Measurements from ENCODE around the gene DCLK2.

Gene DCLK2

DNA sequence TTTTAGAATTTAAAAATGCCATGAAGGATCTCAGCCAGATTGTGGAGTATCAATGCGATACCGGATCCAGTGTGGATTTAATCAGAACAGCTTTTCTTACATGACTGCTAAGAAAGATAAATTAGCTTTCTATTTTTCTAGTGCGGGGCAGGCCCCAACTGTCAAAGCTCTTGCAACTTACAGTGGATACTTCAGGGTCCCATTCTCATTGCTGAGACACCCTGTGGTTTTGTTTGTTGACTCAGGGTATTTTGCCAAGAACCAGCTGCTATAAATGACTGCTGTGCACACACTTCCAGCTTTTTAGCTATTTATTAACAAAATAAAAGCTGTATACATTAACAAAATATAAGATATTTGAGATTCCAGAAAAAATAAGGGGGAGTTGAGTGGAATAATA is 166.4 kb downstream of the DCLK2 start:
- DNase-seq: no peak

DNA sequence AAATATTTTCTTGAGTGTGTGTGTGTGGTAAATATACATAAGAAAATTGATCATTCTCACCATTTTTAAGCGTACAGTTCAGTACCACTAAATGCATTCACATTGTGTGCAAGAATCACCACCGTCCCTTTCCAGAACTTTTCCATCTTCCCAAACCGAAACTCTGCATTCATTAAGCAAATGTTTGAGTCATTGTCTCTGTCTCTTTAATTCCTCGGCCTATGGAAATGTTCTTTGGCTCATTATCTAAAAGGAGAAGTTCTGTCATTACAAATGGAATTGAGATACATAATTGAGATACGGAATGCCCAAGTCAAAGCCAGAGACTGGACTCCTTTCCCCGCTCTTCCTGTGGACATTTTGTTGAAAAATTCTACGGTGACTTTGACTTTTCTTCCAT is 168.9 kb downstream of the DCLK2 start:
- no peak for DNase-seq

DNA sequence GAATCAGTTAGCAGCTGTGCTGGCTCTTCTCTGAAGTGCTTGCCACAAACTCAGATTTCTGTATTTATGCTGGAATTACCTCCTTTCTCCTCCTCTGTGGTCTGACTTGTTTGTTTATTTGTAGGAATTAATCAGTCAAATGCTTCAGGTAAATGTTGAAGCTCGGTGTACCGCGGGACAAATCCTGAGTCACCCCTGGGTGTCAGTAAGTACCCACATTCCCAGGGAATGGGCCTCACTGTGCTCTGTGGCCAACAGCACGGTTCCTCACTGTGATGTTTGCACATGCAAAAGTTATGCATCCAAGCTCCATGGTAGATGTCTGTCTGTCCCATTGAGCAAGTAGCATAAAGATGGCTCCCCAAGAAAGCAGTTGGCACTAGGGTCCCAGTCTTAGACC is 169.9 kb downstream of the DCLK2 start:
- DNase-seq: no peak

DNA sequence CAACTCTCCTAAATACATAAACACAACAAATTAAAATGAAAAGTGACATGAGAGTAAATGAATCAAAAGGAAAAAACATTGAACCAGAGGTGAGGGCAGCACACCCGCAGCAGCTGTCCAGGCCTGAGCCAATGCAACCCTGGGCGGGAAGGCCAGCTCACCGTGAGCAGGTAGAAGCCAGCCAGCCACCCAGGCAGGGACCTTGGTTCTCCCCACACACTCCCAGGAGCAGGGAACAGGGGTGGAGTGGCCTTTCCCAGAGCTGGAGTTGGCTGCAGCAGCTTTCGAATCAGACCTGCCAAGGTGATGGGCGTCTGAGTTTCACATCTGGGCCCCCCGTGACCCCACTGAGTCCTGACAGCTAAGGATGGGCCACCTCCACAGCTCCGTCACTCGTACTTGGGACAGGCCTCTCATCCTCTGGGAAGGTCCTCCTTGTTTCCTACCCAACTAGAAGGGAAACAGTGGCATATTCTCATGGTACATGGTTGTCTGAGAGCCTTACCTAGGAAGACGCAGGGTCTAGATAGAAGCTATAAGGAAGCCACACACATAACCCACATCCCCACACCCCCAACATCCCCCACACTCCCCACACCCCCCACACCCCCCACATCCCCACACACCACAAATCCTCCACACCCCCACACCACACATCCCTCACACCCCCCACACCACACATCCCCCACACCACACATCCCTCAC is 172.2 kb downstream of the DCLK2 start:
- no peak for DNase-seq

DNA sequence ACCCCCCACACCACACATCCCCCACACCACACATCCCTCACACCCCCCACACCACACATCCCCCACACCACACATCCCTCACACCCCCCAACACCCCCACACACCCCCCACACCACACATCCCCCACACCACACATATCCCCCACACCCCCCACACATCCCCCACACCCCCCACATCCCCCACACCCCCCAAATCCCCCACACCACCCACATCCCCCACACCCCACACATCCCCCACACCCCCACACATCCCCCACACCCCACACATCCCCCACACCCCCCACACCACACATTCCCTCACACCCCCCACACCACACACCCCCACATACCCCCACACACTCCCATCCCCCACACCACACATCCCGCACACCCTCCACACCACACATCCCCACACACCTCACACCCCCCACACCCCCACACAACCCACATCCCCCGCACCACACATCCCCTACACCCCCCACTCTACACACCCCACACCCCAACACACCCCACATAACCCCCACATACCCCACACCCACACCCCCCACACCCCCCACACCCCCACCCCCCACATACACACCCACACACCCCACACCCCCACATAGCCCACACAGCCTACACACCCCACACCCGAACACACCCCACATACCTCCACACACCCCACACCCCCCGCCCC is 172.9 kb downstream of the DCLK2 start:
- no peak for DNase-seq

DNA sequence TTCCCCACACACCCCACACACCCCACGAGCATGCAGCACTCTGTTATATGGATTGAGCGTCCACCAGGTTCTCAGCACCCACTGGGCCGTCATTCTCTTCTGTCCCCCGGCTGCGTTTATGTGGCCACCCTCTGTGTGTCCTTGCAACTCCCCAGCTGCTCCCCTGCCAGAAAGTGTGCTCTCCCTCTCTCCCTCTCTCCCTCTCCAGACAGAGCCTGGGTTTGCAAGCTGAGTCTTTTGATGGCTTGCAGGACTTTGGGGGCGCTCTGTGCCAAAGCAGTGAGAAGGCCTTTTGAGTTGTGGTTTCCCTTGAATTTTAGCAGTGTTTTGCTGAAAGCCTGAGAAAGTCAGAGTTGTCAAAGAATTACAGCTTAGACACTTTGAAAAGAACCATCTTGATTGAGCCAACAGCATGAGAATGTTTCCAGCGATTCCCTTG is 173.5 kb downstream of the DCLK2 start:
- DNase-seq: no peak

DNA sequence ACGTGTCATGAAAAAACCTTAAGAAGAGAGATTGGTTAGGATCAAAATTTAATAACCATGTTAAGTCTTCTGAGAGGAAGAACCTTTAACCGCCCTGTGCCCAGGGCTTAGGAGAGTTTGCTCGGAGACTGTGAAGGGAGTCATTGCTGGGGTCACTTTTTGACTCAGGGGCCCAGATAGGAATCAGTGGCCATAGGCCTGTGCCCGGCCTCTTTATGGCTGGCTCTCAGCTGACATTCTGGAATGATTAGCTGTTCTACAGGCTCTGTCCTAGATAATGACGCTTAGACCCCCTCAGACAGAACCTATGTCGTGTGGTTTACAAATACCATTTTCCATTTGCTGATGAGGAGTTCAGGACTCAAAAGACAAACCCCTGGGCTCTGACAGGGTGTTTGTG is 174.1 kb downstream of the DCLK2 start:
- no peak for DNase-seq

DNA sequence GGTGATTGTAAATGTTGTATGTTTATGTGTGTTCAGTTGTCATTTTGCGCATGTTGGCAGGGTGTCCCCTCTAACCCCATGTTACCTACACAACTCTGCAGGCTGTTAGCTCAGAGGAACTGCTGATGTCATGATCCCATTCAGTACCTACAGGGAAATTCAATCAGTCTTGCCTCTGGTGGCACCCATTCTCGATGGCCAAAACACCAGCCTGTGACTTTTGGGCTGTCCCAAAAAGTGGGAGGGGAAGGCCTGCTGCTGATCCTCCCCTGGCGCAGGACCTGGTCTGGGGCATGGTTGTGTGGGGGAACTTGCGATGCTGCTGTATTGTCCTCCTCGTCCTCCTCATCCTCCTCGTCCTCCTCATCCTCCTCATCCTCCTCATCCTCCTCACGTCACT is 174.5 kb downstream of the DCLK2 start:
- no peak for DNase-seq

DNA sequence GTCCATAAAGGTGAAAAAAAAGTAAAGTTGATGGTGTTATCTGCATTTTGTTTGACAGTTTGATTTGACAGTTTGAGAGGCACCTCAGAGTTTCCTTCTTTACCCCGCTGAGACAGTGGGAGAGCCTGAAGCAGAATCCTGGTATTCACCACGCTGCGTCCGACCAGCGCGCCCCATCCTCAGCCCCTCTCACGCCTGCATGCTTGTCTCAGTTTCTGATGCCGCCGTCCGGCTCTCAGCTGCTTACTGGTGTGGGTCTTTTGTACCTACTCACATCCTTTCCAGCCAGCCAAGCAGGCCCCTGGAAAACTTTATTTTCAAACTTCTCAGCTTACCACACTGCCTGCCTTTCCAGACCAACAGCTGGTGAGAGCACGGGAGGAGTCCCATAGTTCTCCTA is 175.2 kb downstream of the DCLK2 start:
- no peak for DNase-seq

DNA sequence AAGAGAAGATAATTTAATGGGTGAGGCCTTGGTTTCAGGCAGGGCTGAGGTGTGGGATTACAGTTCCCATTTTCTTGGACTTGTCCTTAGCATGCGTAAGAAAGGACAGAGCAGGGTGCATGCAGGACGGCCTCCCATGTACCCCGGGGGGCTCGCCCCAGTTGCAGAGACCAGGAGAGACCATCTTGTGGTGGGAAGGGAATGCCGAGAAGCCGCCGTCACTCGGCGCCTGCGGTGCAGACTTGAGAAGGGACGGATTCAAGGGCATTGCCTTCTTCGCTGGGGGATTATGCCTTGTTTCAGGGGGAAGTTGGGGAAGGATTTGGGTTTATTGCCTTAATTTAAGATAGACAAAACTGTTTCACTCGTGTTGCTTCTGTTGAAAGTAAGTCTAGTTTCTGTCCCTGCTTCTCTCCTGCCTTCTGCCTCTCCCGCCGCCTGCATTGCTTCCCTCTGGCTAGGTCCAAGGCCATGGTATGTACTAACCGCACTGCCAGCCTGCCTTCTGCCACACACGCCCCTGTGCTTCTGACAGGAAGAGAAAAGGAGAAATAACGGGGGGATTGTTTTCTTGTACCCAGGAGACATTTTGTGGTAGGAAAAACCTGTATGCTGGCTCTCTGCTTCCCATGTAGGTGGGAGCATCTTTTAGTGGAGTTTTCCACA is 175.9 kb downstream of the DCLK2 start:
- no peak for DNase-seq

DNA sequence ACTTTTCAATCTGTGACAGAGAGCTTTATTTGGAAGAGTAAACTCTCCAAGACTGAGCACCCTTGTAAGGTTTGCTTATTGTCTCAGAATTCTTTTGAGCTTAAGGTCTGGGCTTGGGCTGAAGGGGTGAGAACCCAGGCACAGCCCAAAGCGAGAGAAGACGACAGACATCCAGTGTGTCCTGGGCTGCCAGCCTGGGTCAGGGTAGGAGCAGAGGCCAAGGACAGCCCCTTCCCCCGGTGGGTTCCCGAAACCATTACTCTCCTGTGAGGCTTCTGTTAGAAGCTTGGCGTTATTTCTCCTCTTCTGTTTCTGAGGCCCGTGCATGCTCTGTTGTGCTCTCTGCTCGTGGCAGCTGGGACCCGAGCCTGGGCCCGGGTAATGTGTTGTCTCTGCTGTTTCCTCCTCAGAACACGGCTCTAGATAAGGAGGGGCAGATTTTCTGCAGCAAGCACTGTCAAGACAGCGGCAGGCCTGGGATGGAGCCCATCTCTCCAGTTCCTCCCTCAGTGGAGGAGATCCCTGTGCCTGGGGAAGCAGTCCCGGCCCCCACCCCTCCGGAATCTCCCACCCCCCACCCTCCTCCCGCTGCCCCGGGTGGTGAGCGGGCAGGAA is 177.5 kb downstream of the DCLK2 start:
- no peak for DNase-seq

DNA sequence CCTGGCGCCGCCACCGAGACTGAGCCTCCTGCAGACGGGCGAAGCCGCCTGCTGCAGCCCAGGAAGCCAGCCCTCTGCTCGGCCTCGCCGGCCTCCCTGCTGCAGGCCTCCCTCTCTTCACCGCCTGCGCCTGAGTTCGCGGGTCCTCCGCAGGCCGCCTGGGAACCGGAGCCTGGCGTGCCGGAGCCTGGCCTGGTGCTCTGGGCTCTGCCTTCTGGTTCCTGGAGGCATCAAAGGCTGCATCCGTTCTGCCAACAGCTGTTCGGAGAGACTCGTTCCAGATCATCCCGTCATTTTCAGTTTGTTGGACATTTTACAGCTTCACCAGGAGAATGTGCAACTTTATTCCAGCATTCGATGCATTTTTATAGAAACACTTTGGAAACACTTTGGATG is 178.0 kb downstream of the DCLK2 start:
- no peak for DNase-seq

DNA sequence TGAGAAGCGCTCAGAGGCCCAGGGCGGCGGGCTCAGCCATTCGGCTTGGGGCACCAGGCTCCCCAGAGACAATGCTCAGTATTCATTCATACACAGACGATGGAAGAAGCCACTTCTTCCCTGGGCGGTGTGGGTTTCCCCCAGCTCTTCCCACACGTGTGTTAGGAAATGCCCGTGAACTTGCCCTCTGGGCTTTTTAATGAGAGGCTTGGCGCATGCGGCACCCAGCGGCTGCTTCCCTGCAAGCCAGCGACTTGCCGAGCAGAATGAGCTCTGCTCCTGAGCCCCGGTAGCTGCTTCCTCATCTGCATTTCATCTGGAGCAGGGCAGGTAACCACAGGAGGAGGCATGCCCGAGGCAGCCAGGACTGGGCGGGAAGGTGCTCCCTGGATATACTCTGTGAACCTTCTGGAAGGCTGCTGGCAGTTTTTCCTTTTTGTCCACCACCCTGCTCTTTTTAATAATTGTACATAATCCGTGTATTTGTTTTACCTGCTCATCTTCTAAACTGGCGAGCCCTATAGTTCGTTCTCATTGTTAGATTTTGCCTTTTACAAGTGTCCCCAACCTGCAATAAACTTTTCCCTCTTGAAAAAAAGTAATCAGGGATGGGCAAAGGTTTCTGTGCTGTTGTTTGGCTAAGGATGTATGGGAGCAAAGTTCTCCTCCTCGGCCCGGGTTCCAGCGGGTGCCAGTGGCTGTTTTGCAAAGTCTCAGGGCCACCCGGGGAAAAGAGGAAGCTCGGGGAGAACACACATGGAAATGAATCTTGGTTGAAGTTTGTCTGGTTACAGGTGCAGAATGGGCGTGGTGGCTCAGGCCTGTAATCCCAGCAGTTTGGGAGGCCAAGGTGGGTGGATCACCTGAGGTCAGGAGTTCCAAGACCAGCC is 178.8 kb downstream of the DCLK2 start:
- DNase-seq: no peak

DNA sequence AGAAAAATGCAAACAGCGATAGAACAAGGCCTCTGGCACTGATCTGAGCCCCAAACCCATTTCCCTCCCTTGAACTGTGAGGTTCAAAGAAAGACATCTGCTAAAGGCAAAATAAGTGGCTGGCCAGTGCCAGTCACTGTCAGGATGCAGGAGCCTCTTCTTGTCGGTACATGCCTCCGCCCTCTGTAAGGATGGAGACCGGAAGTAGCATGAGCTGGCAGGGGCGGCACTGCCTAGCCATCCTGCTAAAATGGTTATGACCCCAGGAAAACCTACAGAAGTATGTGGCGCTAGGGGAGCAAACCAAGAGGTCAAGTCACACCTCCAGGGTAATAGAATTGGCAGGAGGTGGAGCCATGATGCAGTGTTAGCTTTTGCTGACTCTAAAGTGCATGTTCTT is 180.3 kb downstream of the DCLK2 start:
- no peak for DNase-seq

DNA sequence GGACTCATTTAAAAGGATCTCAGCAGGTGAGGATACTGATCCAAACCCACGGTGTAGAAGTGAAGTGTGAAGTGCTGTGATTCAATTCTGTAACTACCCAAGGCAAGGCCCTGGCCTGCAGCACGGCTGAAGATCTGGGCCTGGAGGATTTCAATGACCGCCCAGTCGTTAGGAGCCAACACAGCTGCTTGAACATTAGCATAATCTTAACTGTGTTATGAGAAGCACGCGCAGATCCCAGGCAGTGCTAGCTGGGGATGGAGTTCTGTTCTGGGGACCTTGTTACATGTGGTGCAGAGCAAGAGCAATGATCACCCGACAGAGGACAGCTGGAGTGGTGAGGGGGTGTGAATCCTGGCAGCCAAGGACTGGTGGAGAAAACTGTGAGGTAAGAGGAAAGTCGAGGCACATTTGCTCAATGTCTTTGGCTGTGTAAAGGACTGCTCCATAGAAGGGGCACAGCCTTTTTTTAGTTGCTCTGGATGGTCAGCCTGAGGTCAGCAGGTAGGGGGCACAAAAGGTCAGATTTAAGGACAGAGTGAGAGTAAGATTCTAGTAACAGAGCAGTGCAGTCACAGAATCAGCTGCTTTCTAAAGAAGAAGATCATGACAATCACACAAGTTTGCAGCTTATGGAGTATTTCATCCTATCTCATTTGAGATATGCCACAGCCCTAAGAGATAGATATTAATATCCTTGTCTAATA is 181.8 kb downstream of the DCLK2 start:
- DNase-seq: no peak

DNA sequence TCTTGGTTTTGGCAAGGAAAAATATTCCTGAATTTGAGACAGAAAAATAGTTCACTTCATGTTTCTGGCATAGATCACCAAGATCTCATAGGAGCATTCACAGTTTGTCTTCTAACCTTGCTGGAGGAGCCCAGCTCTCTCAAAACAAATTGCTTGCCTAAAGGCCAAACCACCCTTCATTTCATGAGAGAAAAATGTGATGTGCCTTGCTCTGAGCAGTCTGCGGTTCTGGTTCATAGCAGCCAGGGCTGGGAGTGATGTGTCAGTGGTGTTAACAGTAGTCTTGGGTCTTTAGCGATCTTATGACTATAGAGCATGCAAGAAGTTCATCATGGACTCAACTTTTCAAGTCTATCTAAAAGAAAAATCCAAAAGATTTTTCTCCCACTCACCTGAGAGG is 183.3 kb downstream of the DCLK2 start:
- no peak for DNase-seq

DNA sequence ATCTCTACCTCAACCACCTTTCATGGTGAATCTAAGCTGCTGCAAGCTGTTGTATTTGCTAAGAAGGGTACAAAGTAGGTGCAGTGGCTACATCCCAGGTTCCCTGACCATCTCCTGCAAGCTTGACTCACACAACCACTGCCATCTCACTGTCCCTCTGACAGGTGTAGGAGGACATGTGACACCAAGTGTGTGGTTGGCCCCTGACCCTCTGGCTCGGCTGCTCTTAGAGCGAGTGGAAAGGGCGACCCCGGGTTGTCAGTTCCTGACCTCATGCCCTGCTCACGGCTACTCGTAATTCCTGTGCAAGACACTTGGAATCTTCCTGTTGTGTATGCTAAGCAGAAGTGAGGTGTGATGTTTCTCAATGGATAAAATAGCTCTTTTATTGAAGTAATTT is 184.4 kb downstream of the DCLK2 start:
- DNase-seq: no peak

DNA sequence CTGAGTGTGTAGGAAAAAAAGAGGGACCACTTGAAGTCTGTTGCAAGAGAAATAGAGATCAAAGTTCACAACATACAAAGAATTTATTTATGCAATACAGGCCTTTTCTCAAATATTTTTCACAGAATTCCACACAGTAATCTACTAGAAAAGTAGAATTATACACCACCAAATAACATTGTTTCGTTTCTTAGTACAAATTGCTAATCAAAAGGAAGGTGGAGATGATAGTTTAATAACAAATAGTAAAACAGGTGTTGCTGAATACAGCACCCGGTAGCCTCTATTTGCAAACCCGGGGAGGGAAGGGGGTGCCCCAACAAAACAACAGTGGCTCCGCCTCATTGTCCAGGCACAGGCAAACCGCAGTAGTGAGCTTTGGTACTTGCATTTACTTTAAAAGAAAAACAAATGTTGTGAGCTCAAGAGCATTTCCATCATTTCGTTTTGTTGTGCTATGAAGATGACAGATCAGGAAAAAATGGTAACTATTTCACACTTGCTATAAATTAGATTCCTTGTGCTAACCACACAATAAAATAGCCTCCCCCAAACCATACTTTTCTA is 186.4 kb downstream of the DCLK2 start:
- DNase-seq: no peak

DNA sequence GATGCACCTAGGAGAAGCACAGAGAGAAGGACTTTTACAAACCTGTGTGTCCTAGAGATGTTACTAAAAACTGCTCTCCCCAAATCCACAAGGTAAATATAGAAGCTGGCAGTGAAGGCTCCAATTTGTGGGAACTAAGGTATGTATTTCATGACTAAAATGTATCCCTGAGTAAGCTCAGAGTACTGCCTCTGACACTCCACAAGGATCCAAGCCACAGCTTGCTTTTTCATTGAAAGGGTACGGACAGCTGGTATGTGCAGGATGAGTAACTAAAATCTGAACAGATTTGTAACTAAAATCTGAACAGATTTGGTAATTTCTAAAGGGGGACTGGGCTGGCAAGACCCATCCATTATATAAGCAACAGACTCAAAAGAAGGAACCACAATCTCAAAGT is 187.6 kb downstream of the DCLK2 start:
- no peak for DNase-seq

DNA sequence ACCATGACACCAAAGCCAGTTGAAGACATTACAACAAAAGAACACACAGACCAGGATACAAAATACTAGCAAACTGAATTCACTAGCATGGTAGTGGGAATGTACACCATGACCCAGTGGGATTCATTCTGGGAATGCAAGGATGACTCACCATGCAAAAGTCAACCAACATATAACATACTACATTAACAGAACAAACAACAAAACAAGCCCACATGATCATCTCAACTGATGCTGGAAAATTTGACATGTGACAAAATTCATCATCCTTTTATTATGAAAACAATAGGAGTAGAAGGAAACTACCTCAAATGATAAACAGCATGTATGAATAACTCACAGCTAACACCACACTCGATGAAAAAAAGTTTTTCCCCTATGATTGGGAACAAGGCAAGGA is 190.2 kb downstream of the DCLK2 start:
- DNase-seq: no peak

DNA sequence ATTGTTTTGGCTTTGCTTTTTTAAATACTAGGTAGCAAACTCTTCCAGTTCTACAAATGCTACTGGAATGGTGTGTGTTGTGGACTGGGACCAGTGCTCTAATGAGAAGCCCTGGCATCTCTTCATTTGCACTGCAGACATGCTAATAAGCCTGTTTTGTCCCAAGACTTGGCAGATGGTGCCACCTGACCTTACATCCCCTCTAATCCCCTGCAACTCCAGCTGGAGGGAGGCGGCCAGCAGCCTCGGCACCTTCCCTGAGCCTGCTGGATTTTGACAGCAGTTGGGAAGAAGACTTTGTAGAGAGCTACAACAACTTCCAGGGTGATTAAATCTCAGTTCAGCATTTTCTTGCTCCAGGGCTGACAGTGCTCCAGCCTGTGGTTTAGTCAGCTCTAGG is 200.0 kb downstream of the DCLK2 start:
- no peak for DNase-seq
